Inflammatory macrophage treated with lipopolysaccharide for 4 hours (primary cell): ENCODE results near the gene KRT20.

Experiments used
- DNase-seq: peaks from one replicate; pipeline ENCODE4 v3.0.0-alpha.2; 2020

The KRT20 gene

GRCh38 chr17:40849723-40850122 is 35.3 kb downstream of the KRT20 start:
- no peak for DNase-seq

DNA sequence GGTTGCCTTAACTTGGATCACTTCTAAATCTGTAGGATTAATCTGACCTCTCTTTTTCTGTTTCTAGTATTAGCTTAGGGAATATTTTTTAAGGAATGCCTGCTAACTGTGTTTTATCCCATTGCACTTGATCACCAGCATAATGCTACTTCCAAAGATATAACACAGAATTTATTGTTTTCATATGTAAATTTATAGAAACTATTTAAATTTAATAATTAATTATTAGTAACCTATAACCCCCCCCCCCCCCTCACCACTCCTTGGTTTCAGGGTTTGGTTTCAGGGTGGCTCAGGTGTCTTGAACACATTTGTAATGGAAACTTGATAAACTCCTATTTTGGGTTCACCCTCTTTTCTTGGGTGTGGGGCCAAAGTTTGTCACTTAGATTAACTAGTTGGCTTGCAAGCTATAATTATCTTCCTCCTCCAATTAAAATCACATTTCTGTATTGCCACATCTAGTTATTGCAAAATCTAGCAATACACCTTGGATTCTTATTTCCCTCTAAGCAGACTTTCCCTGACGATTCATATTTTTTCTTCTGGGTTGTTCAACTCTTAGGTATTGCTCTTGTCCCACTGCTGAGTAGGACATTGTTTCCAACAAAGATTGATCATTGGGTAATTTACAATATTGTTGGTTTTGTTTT is 36.3 kb downstream of the KRT20 start:
- DNase-seq, result no peak

DNA sequence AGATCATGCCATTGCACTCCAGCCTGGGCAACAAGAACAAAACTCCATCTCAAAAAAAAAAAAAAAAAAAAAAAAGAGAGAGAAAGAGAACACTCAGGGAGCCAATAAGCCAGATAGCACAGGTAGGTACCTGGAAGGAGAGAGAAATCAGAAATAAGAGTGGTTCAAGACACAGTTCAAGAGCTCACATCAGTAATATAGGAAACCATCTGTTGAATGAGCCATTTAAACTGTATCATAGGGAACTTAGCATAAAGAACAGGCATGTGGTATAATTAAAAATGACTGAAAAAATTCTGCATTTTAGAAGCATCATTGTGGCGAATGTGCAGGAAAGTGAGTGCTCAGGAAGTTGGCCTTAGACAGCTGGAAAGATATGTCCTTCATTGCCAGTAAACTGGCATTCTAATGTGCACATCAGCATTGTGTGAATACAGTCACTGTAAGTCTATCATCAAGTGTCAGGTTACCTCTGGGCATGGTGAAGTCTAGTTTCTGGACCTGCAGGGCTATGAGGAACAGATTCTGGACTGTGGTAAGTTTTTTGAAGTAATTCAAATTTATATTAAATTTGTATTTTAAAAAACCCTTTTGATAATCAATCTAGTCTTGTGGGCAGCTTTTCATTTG is 38.4 kb downstream of the KRT20 start:
- DNase-seq, result no peak

DNA sequence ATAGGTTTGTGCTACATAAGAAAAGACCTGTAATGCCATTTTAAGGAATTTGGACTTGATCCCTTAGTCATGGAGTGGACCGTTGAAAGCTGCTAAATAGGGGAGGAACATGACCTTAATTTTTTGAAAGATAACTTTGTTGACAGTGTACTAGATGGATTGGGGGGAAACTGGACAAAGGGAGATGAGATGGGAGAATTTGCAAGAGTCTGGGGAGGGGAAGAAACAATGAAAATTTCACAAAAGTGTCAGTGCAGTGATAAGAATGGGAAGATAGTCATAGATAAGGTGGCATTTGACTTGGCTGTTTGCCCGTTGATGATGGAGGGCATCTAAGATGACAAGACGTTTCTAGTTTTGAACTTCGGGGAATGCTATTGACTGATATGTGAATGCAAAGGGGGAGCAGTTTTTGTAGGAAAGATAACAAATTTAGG is 40.4 kb downstream of the KRT20 start:
- no peak for DNase-seq

DNA sequence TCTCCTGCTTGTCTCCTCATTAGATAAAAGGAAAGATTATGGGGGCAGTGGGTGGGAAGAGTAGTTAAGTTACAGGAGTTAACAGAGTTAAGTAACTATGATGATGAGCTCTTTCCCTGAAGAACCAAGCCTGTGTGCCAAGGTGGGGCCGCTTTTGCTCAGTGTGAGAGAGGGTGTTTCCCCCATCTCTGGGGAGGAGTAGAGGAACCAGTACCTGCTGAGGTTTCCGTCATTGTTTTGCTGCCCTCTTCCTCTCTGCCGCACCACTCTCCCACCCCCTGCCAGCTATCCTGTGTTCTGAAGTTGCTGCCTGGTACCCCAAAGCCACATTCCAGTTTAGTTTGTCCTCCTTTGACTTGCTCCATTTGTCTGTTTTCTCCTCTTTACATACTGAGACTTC is 41.8 kb downstream of the KRT20 start:
- no peak for DNase-seq

- no peak for DNase-seq
Measured at GRCh38 chr17:40841246-40841645, 43.8 kb downstream of the KRT20 start.

GRCh38 chr17:40839194-40839593 is 45.8 kb downstream of the KRT20 start:
- no peak for DNase-seq

- no peak for DNase-seq
Measured at GRCh38 chr17:40836020-40836419, 49.0 kb downstream of the KRT20 start.

- no peak for DNase-seq
Measured at GRCh38 chr17:40833882-40834281, 51.2 kb downstream of the KRT20 start.

DNA sequence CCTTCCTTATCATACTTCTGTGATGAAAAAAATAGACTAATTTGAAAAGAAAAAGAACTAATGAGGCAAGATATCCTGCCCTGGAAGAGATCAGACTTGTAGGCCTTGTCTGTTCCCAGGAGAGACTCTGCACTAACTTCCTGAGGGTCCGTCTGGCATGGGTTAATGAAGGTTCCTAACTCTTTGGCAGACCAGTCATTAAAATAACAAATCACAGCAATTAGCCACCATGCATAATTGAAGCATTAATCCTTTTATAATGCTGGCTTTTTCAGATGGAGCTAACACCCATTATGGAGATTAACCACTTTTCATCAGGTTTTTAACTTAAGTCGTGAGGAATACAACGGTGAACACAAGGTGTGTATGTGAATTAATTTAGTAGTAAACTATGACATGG is 52.2 kb downstream of the KRT20 start:
- DNase-seq, result no peak

GRCh38 chr17:40830085-40830776 is 54.8 kb downstream of the KRT20 start:
- no peak for DNase-seq

- DNase-seq, result no peak
Measured at GRCh38 chr17:40828454-40829044, 56.5 kb downstream of the KRT20 start.

DNA sequence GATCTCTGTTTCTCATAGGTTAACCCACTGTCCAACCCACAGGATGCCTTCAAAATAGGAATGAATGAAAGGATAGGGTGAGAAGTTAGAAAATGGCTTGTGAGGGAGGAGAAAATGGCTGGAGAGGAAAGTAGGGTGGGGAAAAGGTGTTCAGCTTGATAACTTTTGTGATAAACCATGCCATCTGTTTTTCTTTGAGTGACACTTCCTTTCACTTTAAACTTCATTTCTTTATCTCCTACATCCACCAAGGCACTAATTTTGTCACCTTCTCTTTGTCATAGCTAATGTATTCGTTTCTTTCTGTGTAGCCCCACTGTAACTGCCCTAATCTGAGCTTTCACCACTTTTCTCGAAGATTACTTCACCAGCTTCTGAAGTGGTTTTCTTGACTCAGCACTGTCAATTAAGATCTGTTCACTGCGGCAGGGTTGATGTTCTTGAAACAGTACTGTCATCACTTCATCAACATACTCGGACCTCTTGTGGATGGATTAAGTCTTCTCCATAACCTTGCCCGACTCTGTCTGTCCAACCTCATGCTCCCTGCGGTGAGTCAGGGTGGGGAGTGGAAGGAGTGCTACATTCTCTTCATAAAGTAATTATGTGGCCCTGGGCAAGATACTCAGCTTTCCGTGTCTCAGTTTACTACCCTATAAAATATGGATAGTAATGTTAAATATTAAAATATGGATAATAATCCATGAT is 57.1 kb downstream of the KRT20 start:
- no peak for DNase-seq
